Lower leg skin (tissue), 4 donors: ENCODE measurements around the gene NCOA1. TPM values are rescaled to one million over a fixed set of nuclear protein-coding genes. Genes with fewer than 3 reads are reported as not detected.

Source experiments
- DNase-seq, 2 donors: peaks; one replicate each; pipeline ENCODE4 v3.0.0-alpha.2; 2019; ENCODE audit warnings: low spot score in 2 of 2
- H3K4me3 ChIP-seq: fragments of 200-600 bp; sonication (generic); 2 replicates; pipeline ENCODE4 v1.5.1; 2017; ENCODE audit warnings: mild to moderate bottlenecking, low read depth; ENCODE audit not compliant: poor library complexity, severe bottlenecking
- POLR2A ChIP-seq, 2 donors: fragments of 450-650 bp; IDR thresholded peaks; one replicate each; pipeline ENCODE4 v1.6.1; 2016 to 2017; ENCODE audit warnings: antibody characterized with exemption in 2 of 2, mild to moderate bottlenecking in 1 of 2, moderate library complexity in 1 of 2
- WGBS, 2 donors: methylation state at CpG; one replicate each; pipeline ENCODE4 v1.1.5; 2018; 5-methylcytosine and 5-hydroxymethylcytosine counted together
- intact Hi-C: fragments of 100-400 bp; cut with DNase I; formaldehyde crosslinking; loops from one replicate; pipeline ENCODE4 v1.15.0; 2023; ENCODE audit warnings: low total_unique reads
- total RNA-seq, 4 donors: library from RNA; depleted of rRNA; stranded (reverse); fragments of >200 nt; gene quantifications; one replicate each; pipeline ENCODE4 v1.1.0, GENCODE V29; 2016
- TF ChIP-seq, protein P1 (sequence below), 3 donors: fragments of 450-650 bp; IDR thresholded peaks; one replicate each; pipeline ENCODE4 v1.5.1; 2016; ENCODE audit warnings: antibody characterized with exemption in 3 of 3, mild to moderate bottlenecking in 3 of 3, moderate library complexity in 2 of 3

The NCOA1 gene
- total RNA-seq, 4 donors from 2014 or later: 37.9 to 50.1 (median 45.0) TPM

DNA sequence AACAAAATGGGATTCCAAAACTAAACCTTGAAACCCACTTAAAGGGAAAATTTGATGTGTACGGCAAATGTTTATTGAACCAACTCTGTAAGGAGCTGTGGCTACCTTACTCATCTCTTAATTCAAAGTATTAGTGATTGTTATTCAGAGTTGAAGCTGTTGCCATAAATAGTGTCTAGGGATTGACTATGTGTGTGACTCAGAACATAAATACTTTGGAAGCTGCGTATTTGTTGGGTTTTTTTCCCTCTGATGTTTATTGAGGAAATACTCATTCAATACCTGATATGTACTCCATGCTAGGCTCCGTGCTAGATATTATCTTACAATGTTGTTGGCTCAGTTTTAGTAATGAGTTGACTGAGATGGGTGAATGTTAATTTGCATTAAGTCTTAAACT is 211.7 kb downstream of the NCOA1 start:
- no peak for DNase-seq
- 49 to 56% methylated on average over 3 of the region's 3 CpGs for WGBS, 2 donors
- no peak overlapping the region for H3K4me3 ChIP-seq
- TF ChIP-seq, protein P1, sequence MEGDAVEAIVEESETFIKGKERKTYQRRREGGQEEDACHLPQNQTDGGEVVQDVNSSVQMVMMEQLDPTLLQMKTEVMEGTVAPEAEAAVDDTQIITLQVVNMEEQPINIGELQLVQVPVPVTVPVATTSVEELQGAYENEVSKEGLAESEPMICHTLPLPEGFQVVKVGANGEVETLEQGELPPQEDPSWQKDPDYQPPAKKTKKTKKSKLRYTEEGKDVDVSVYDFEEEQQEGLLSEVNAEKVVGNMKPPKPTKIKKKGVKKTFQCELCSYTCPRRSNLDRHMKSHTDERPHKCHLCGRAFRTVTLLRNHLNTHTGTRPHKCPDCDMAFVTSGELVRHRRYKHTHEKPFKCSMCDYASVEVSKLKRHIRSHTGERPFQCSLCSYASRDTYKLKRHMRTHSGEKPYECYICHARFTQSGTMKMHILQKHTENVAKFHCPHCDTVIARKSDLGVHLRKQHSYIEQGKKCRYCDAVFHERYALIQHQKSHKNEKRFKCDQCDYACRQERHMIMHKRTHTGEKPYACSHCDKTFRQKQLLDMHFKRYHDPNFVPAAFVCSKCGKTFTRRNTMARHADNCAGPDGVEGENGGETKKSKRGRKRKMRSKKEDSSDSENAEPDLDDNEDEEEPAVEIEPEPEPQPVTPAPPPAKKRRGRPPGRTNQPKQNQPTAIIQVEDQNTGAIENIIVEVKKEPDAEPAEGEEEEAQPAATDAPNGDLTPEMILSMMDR (IDR thresholded peaks at IDR 0.05): no peak
- no peak for TF ChIP-seq POLR2A (IDR thresholded peaks at IDR 0.05)
- intact Hi-C loops: no loop called here

DNA sequence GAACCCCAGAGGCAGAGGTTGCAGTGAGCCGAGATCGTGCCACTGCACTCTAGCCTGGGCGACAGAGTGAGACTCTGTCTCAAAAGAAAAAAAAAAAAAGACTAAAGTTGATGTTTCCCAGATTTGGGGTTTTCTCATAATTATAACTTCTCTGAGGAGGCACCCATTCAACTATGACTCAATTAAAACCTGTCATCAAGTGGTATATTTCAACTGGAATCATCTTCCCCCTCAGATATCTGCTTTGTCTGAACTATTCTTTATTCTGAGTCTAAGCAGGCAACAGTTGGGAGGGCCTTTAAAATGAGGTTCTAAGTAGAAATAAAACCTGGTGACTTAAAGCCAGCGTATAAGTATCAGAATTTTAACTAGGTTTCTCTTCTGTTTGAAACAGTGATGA is 213.6 kb downstream of the NCOA1 start:
- intact Hi-C loops: no loop called here
- WGBS, 2 donors: 73 to 82% methylated on average over 4 of the region's 4 CpGs
- TF ChIP-seq POLR2A (IDR thresholded peaks at IDR 0.05): no peak
- TF ChIP-seq, protein P1 (IDR thresholded peaks at IDR 0.05): no peak
- H3K4me3 ChIP-seq: no peak overlapping the region
- no peak for DNase-seq

DNA sequence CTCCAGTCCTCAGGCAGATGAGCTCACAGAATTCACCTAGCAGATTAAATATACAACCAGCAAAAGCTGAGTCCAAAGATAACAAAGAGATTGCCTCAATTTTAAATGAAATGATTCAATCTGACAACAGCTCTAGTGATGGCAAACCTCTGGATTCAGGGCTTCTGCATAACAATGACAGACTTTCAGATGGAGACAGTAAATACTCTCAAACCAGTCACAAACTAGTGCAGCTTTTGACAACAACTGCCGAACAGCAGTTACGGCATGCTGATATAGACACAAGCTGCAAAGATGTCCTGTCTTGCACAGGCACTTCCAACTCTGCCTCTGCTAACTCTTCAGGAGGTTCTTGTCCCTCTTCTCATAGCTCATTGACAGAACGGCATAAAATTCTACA is 216.1 kb downstream of the NCOA1 start:
- DNase-seq: no peak
- TF ChIP-seq, protein P1 (IDR thresholded peaks at IDR 0.05): no peak
- TF ChIP-seq POLR2A (IDR thresholded peaks at IDR 0.05): no peak
- intact Hi-C loops: no loop called here
- H3K4me3 ChIP-seq: no peak overlapping the region
- 93 to 100% methylated on average over 3 of the region's 3 CpGs for WGBS, 2 donors

DNA sequence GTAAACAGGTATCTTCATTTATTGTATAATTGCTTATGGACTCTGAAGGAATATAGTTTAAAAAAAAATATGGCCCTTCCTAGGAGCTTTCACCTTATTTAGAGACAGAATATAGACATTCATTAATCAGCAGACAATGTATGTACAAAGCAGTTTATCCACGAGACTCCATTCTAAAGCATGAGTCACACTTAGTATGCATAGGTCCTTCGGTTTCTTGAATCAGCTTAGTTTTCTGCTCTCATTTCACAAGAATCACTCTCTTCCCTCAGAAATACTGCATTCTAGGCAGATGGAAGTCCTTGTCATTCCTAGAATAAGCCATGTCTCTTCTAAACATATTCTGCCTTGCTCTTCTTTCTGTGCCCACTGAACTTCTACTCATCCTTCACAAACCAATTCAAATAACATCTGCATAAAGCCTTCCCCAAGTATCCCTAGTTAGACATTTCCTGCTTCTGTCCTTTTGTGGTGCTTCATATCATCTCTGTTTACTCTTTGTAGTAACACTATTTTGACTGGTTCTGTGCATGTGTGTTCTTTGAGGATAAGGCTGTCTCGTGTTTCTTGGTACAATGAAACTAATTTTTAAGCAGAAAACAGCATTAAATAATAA is 217.6 kb downstream of the NCOA1 start:
- H3K4me3 ChIP-seq: no peak overlapping the region
- 93 to 95% methylated on average over 3 of the region's 3 CpGs for WGBS, 2 donors
- intact Hi-C loops: no loop called here
- DNase-seq: no peak
- TF ChIP-seq POLR2A (IDR thresholded peaks at IDR 0.05): no peak
- TF ChIP-seq, protein P1 (IDR thresholded peaks at IDR 0.05): no peak

DNA sequence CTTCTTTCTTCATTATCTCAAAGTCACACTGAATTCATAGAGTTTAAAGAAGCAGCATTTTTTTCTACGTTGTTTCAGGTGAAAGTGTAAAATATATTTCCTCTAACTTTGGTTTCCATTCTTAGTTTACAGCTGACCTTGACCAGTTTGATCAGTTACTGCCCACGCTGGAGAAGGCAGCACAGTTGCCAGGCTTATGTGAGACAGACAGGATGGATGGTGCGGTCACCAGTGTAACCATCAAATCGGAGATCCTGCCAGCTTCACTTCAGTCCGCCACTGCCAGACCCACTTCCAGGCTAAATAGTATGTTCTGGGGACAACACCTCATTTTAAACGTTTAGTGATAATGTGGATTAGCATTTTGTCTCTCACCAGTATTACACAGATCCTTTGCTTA is 219.8 kb downstream of the NCOA1 start:
- intact Hi-C loops: no loop called here
- H3K4me3 ChIP-seq: no peak overlapping the region
- WGBS, 2 donors: 96% methylated on average over 6 of the region's 6 CpGs
- DNase-seq: no peak
- TF ChIP-seq, protein P1 (IDR thresholded peaks at IDR 0.05): no peak
- no peak for TF ChIP-seq POLR2A (IDR thresholded peaks at IDR 0.05)

DNA sequence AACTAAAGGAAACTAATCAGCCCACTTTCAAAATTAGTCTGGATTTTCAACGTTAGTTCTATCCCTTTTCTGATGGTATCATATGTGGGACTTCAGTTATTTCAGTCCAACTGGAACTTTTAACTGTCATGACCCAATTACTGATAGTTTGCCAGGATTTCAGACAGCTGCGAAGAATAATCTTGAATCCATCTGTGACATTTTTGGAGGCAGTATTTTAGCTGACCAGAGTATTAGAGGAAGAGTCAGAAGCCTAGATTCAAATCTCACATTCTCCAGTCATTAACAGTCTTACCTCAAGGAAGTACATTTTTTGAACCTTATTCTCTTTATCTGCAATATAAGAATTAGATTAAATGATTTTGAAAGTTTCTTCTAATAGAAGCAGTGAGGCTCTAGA is 220.8 kb downstream of the NCOA1 start:
- no peak for DNase-seq
- intact Hi-C loops: no loop called here
- 53 to 58% methylated on average over 2 of the region's 2 CpGs for WGBS, 2 donors
- H3K4me3 ChIP-seq: no peak overlapping the region
- TF ChIP-seq POLR2A (IDR thresholded peaks at IDR 0.05): no peak
- TF ChIP-seq, protein P1 (IDR thresholded peaks at IDR 0.05): no peak
